ENCODE results near the gene DCLK1. TPM values are rescaled to one million over a fixed set of nuclear protein-coding genes. Genes with fewer than 3 reads are reported as not detected.

Gene DCLK1
- total RNA-seq, 3 donors from 2014 or later (not counting 1 experiment from before 2014, with no cell fraction given) = not detected

DNA sequence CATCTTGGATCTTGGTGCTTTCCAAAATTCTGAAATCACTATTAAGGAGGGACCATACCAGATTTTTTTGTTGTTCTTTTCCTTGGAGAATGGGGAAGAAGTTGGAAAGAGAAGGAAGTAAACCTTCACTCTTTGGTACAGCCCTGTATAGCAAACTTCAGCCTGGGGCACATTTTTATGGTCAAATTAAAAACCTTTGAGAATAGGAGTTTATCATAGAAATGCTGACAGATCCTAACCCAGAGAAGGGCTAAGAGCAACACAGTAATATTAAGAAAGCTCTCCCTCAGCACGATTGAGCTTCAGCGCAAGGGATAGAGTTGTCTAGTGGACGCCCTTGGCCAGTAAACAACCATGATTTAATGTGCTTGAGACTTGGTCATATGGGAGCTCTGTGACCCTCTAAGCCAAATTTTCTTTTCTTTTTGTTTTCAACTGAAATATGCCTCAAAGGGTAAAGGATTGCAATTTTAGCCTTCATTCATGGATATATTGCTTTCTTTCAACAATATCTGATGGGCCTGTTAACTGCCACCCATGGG, 360.4 kb downstream of the DCLK1 start:
- intact Hi-C loops (cut with micrococcal nuclease) = no loop called here
- H3K36me3 ChIP-seq (ENCODE audit: control insufficient read depth, insufficient read depth, low read length) = no peaks in the 10 kb centered on the region
- Mint-ChIP-seq H3K36me3 (no peaks in the 10 kb centered on the region), H3K4me3 (no peak overlapping the region), H3K9me3 (peaks cover 0 to 2% of the 10 kb centered on the region in 2 donors), H3K27me3 (ENCODE audit: low read depth in 2 of 2) (peaks cover 0 to 3% of the 10 kb centered on the region in 2 donors), H3K27ac (no peak overlapping the region), H3K4me1 (no peaks in the 10 kb centered on the region)
- 90% methylated on average over 3 of the region's 3 CpGs for WGBS (ENCODE audit: insufficient coverage)
- DNase-seq = no peak
- H3K9me3 ChIP-seq (ENCODE audit: control insufficient read depth, insufficient read depth, low read length) = no peaks in the 10 kb centered on the region
- no peak overlapping the region for H3K4me3 ChIP-seq (ENCODE audit: low read length)
- no peak overlapping the region for H3K27ac ChIP-seq (ENCODE audit: low read length)
- TF ChIP-seq, protein P1, sequence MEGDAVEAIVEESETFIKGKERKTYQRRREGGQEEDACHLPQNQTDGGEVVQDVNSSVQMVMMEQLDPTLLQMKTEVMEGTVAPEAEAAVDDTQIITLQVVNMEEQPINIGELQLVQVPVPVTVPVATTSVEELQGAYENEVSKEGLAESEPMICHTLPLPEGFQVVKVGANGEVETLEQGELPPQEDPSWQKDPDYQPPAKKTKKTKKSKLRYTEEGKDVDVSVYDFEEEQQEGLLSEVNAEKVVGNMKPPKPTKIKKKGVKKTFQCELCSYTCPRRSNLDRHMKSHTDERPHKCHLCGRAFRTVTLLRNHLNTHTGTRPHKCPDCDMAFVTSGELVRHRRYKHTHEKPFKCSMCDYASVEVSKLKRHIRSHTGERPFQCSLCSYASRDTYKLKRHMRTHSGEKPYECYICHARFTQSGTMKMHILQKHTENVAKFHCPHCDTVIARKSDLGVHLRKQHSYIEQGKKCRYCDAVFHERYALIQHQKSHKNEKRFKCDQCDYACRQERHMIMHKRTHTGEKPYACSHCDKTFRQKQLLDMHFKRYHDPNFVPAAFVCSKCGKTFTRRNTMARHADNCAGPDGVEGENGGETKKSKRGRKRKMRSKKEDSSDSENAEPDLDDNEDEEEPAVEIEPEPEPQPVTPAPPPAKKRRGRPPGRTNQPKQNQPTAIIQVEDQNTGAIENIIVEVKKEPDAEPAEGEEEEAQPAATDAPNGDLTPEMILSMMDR (IDR thresholded peaks at IDR 0.05) = no peak
- no peaks in the 10 kb centered on the region for H3K27me3 ChIP-seq (ENCODE audit: control insufficient read depth, insufficient read depth, low read length)
- H3K4me1 ChIP-seq (ENCODE audit: control insufficient read depth, insufficient read depth, low read length) = no peaks in the 10 kb centered on the region
- ATAC-seq = no peak

DNA sequence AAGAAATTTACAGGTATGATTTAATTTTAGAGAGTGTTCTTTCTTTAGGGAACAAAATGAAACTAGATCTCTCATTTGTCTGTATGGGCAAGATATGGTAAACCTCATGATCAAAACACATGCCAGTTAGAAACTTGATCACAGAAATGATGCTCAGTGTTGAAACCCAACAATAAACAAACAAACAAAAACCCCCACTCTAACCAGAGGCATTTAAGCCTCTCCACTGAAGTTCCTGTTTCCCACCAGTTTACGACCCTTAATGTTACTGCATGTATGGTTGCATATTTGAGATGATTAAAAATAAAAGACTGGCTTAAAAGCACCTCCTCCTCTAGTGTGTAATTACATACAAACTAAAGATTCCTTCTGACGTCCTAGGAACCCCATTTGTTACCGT, 361.4 kb downstream of the DCLK1 start:
- 67% methylated on average over 2 of the region's 3 CpGs for WGBS (ENCODE audit: insufficient coverage)

DNA sequence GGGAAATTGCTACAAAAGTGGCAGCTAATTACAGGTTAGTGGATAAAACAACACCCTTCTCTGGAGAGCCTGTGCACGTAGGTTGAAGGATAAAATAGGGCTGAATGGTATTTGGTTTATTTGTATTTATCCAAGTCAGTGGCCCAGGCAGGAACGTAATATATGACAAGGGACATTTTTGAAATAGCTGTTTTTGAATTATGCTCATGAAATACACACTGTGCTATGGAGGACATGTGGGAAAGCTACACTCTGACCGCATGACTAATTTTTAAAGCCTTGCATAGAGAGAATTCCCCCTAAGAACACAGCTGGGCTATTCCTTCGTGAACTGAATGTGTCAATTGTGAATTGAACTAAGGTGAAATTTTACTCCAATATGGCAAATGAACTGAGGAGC, 362.6 kb downstream of the DCLK1 start:
- Histone ChIP-seq H3K9me3 (ENCODE audit: control insufficient read depth, insufficient read depth, low read length) (no peaks in the 10 kb centered on the region), H3K27ac (ENCODE audit: low read length) (no peak overlapping the region), H3K36me3 (ENCODE audit: control insufficient read depth, insufficient read depth, low read length) (no peaks in the 10 kb centered on the region), H3K27me3 (ENCODE audit: control insufficient read depth, insufficient read depth, low read length) (no peaks in the 10 kb centered on the region), H3K4me3 (ENCODE audit: low read length) (no peak overlapping the region), H3K4me1 (ENCODE audit: control insufficient read depth, insufficient read depth, low read length) (no peaks in the 10 kb centered on the region)
- no peak for ATAC-seq
- H3K36me3 Mint-ChIP-seq = no peaks in the 10 kb centered on the region
- TF ChIP-seq, protein P1 (IDR thresholded peaks at IDR 0.05) = no peak
- H3K9me3 Mint-ChIP-seq = peaks cover 0 to 2% of the 10 kb centered on the region in 2 donors
- no peak for DNase-seq
- H3K4me3 Mint-ChIP-seq = no peak overlapping the region
- H3K4me1 Mint-ChIP-seq = no peaks in the 10 kb centered on the region
- H3K27ac Mint-ChIP-seq = no peak overlapping the region
- H3K27me3 Mint-ChIP-seq (ENCODE audit: low read depth in 2 of 2) = no peaks in the 10 kb centered on the region
- 93% methylated on average over 2 of the region's 4 CpGs for WGBS (ENCODE audit: insufficient coverage)
- intact Hi-C loops (cut with micrococcal nuclease) = no loop called here

More for the DNA sequence above, 361.4 kb downstream of the DCLK1 start:
- ATAC-seq (no peak), DNase-seq (no peak)
- no peaks in the 10 kb centered on the region for H3K9me3 ChIP-seq (ENCODE audit: control insufficient read depth, insufficient read depth, low read length)
- H3K4me3 ChIP-seq (ENCODE audit: low read length) = no peak overlapping the region
- H3K36me3 Mint-ChIP-seq = no peaks in the 10 kb centered on the region
- H3K4me1 Mint-ChIP-seq = no peaks in the 10 kb centered on the region
- no peaks in the 10 kb centered on the region for H3K27me3 ChIP-seq (ENCODE audit: control insufficient read depth, insufficient read depth, low read length)
- no peak overlapping the region for H3K27ac ChIP-seq (ENCODE audit: low read length)
- no peak overlapping the region for H3K4me3 Mint-ChIP-seq
- H3K27me3 Mint-ChIP-seq (ENCODE audit: low read depth in 2 of 2) = peaks cover 0 to 3% of the 10 kb centered on the region in 2 donors
- H3K9me3 Mint-ChIP-seq = peaks cover 0 to 2% of the 10 kb centered on the region in 2 donors
- TF ChIP-seq, protein P1 (IDR thresholded peaks at IDR 0.05) = no peak
- no peaks in the 10 kb centered on the region for H3K36me3 ChIP-seq (ENCODE audit: control insufficient read depth, insufficient read depth, low read length)
- no peak overlapping the region for H3K27ac Mint-ChIP-seq
- intact Hi-C loops (cut with micrococcal nuclease) = no loop called here
- no peaks in the 10 kb centered on the region for H3K4me1 ChIP-seq (ENCODE audit: control insufficient read depth, insufficient read depth, low read length)

DNA sequence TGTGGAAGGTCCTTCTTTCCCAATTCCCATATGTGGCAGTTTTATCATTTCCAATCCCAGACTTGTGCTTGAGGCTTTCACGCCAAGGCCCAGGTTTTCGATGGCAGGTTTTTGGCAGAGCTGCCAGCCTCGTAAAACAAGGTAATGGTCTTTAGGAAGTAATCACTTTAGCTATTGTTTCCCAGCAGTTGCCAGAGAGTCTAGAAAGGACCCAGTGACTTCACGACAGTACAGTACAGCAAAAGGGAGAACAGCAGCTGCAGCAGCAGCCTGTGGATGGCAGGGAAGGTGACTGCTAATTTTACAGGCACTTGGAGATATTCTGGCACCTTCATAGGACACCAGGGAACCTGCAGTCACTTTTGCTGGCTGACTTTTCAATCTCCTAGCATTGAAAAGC, 363.1 kb downstream of the DCLK1 start:
- Mint-ChIP-seq H3K36me3 (no peaks in the 10 kb centered on the region), H3K9me3 (peaks cover 0 to 2% of the 10 kb centered on the region in 2 donors), H3K4me1 (no peaks in the 10 kb centered on the region), H3K27ac (no peak overlapping the region), H3K4me3 (no peak overlapping the region), H3K27me3 (ENCODE audit: low read depth in 2 of 2) (no peaks in the 10 kb centered on the region)
- intact Hi-C loops (cut with micrococcal nuclease) = no loop called here
- H3K27ac ChIP-seq (ENCODE audit: low read length) = no peak overlapping the region
- no peaks in the 10 kb centered on the region for H3K36me3 ChIP-seq (ENCODE audit: control insufficient read depth, insufficient read depth, low read length)
- DNase-seq (no peak), ATAC-seq (no peak)
- TF ChIP-seq, protein P1 (IDR thresholded peaks at IDR 0.05) = no peak
- no peaks in the 10 kb centered on the region for H3K4me1 ChIP-seq (ENCODE audit: control insufficient read depth, insufficient read depth, low read length)
- no peaks in the 10 kb centered on the region for H3K27me3 ChIP-seq (ENCODE audit: control insufficient read depth, insufficient read depth, low read length)
- H3K4me3 ChIP-seq (ENCODE audit: low read length) = no peak overlapping the region
- 91% methylated on average over 4 of the region's 4 CpGs for WGBS (ENCODE audit: insufficient coverage)
- H3K9me3 ChIP-seq (ENCODE audit: control insufficient read depth, insufficient read depth, low read length) = no peaks in the 10 kb centered on the region

Measured in natural killer cell (primary cell).